Breast epithelium (tissue), 3 donors: ENCODE data around the gene MIS12.

Experiments
- POLR2A ChIP-seq: fragments of 450-650 bp; IDR thresholded peaks from one replicate; pipeline ENCODE4 v1.6.1; 2016; ENCODE audit warnings: antibody characterized with exemption, mild to moderate bottlenecking, moderate library complexity
- POLR2AphosphoS5 ChIP-seq, 3 donors: sonication (generic); formaldehyde crosslinking; IDR thresholded peaks; one replicate each; pipeline ENCODE4 v1.6.1; 2017; ENCODE audit warnings: antibody characterized with exemption in 3 of 3
- TF ChIP-seq, protein P1 (sequence below), 3 donors: fragments of 450-650 bp; IDR thresholded peaks; one replicate each; pipeline ENCODE4 v1.5.1; 2016 to 2017; ENCODE audit warnings: antibody characterized with exemption in 3 of 3, mild to moderate bottlenecking in 3 of 3, moderate library complexity in 3 of 3

GRCh38 chr17:5488752-5489151 is 2.4 kb downstream of the MIS12 start:
- TF ChIP-seq POLR2A (no peak), POLR2AphosphoS5 (IDR thresholded peaks at IDR 0.05) (no peak)
- TF ChIP-seq, protein P1, sequence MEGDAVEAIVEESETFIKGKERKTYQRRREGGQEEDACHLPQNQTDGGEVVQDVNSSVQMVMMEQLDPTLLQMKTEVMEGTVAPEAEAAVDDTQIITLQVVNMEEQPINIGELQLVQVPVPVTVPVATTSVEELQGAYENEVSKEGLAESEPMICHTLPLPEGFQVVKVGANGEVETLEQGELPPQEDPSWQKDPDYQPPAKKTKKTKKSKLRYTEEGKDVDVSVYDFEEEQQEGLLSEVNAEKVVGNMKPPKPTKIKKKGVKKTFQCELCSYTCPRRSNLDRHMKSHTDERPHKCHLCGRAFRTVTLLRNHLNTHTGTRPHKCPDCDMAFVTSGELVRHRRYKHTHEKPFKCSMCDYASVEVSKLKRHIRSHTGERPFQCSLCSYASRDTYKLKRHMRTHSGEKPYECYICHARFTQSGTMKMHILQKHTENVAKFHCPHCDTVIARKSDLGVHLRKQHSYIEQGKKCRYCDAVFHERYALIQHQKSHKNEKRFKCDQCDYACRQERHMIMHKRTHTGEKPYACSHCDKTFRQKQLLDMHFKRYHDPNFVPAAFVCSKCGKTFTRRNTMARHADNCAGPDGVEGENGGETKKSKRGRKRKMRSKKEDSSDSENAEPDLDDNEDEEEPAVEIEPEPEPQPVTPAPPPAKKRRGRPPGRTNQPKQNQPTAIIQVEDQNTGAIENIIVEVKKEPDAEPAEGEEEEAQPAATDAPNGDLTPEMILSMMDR (IDR thresholded peaks at IDR 0.05): no peak
